ENCODE results near the gene SLC9A8. TPM values are rescaled to one million over a fixed set of nuclear protein-coding genes. Genes with fewer than 3 reads are reported as not detected.

The SLC9A8 gene
- polyA plus RNA-seq, 1 donor from 2014 or later: 6.7 TPM

DNA sequence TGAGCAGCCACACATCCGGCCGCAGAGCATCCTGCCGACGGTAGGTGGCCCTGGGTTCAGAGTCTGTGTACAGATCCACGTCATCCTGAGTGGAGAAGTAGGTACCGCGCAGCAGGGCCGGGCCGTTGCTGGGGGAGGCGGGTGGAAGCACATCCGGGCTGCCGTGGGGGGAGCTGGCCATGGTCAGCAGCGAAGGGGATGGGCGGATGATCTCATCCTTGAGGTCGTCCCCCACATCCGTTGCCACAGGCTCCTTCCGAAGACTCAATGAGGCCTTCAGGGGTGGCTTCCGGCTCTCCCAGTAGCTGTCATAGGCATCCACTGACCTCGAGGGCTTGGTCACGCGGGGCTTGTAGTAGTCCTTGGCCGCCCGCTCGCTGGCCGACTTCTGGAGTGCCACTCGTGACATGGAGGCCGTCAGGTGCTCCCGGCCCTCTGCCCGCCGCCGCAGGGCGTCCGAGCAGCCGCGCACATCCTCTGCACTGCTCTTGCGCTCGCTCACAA lies 93.5 kb downstream of the SLC9A8 start:
- H3K4me3 ChIP-seq (ENCODE audit: low read length): no peak overlapping the region
- H2AFZ ChIP-seq (ENCODE audit: low read depth, low read length): no peak overlapping the region
- H3K36me3 ChIP-seq (ENCODE audit: insufficient read depth, low read length): no peaks in the 10 kb centered on the region
- no peaks in the 10 kb centered on the region for H3K79me2 ChIP-seq (replicated peaks; ENCODE audit: insufficient read depth, low read length)
- H3K9me3 ChIP-seq (ENCODE audit: low read length): no peaks in the 10 kb centered on the region
- no peaks in the 10 kb centered on the region for H3K9me2 ChIP-seq (ENCODE audit: insufficient read depth, low read length)
- no peak for TF ChIP-seq SMC3 (conservative IDR thresholded peaks at IDR 0.05; ENCODE audit: poor library complexity)
- no peak for TF ChIP-seq RAD21 (conservative IDR thresholded peaks at IDR 0.05)
- TF ChIP-seq, protein P1, sequence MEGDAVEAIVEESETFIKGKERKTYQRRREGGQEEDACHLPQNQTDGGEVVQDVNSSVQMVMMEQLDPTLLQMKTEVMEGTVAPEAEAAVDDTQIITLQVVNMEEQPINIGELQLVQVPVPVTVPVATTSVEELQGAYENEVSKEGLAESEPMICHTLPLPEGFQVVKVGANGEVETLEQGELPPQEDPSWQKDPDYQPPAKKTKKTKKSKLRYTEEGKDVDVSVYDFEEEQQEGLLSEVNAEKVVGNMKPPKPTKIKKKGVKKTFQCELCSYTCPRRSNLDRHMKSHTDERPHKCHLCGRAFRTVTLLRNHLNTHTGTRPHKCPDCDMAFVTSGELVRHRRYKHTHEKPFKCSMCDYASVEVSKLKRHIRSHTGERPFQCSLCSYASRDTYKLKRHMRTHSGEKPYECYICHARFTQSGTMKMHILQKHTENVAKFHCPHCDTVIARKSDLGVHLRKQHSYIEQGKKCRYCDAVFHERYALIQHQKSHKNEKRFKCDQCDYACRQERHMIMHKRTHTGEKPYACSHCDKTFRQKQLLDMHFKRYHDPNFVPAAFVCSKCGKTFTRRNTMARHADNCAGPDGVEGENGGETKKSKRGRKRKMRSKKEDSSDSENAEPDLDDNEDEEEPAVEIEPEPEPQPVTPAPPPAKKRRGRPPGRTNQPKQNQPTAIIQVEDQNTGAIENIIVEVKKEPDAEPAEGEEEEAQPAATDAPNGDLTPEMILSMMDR (IDR thresholded peaks at IDR 0.05; ENCODE audit: poor library complexity, severe bottlenecking): no peak
- TF ChIP-seq REST (IDR thresholded peaks at IDR 0.05; ENCODE audit: borderline replicate concordance): no peak
- TF ChIP-seq TAF1 (IDR thresholded peaks at IDR 0.05; ENCODE audit: low read depth): no peak
- no peak for TF ChIP-seq MXI1 (conservative IDR thresholded peaks at IDR 0.05; ENCODE audit: poor library complexity, severe bottlenecking)
- H3K4me2 ChIP-seq (ENCODE audit: low read length): no peak overlapping the region
- H3K9ac ChIP-seq (ENCODE audit: low read length): no peak overlapping the region
- H3K27me3 ChIP-seq (ENCODE audit: insufficient read depth, low read depth, low read length): no peaks in the 10 kb centered on the region
- H3K27ac ChIP-seq (ENCODE audit: low read length): no peak overlapping the region
- H4K20me1 ChIP-seq (ENCODE audit: insufficient read depth): no peaks in the 10 kb centered on the region
- H3F3A ChIP-seq (ENCODE audit: insufficient read depth, low read length, poor library complexity, severe bottlenecking): no peaks in the 10 kb centered on the region

GRCh38 chr20:49906615-49907154 lies 94.1 kb downstream of the SLC9A8 start:
- Histone ChIP-seq H3K27ac (ENCODE audit: low read length) (no peak overlapping the region), H3K79me2 (replicated peaks; ENCODE audit: insufficient read depth, low read length) (peaks cover 2% of the 10 kb centered on the region), H3K9ac (ENCODE audit: low read length) (no peak overlapping the region), H3F3A (ENCODE audit: insufficient read depth, low read length, poor library complexity, severe bottlenecking) (no peaks in the 10 kb centered on the region), H3K9me3 (ENCODE audit: low read length) (no peaks in the 10 kb centered on the region), H3K36me3 (ENCODE audit: insufficient read depth, low read length) (no peaks in the 10 kb centered on the region), H2AFZ (ENCODE audit: low read depth, low read length) (no peak overlapping the region), H3K27me3 (ENCODE audit: insufficient read depth, low read depth, low read length) (no peaks in the 10 kb centered on the region), H3K4me3 (ENCODE audit: low read length) (no peak overlapping the region), H3K9me2 (ENCODE audit: insufficient read depth, low read length) (no peaks in the 10 kb centered on the region), H4K20me1 (ENCODE audit: insufficient read depth) (no peaks in the 10 kb centered on the region), H3K4me2 (ENCODE audit: low read length) (no peak overlapping the region)
- TF ChIP-seq EZH2 (IDR thresholded peaks at IDR 0.05; ENCODE audit: borderline replicate concordance, insufficient read depth, low read length, poor library complexity, severe bottlenecking) (no peak), TAF1 (IDR thresholded peaks at IDR 0.05; ENCODE audit: low read depth) (no peak), POLR2AphosphoS5 (IDR thresholded peaks at IDR 0.05) (no peak), EP300 (conservative IDR thresholded peaks at IDR 0.05; ENCODE audit: poor library complexity, severe bottlenecking) (no peak), RAD21 (conservative IDR thresholded peaks at IDR 0.05) (no peak), SMC3 (conservative IDR thresholded peaks at IDR 0.05; ENCODE audit: poor library complexity) (no peak), REST (IDR thresholded peaks at IDR 0.05; ENCODE audit: borderline replicate concordance) (no peak), MXI1 (conservative IDR thresholded peaks at IDR 0.05; ENCODE audit: poor library complexity, severe bottlenecking) (no peak)
- TF ChIP-seq, protein P1 (IDR thresholded peaks at IDR 0.05; ENCODE audit: poor library complexity, severe bottlenecking): no peak

Measured in neural cell (in vitro differentiated cells).